ENCODE measurements around the gene RPS14.

DNA sequence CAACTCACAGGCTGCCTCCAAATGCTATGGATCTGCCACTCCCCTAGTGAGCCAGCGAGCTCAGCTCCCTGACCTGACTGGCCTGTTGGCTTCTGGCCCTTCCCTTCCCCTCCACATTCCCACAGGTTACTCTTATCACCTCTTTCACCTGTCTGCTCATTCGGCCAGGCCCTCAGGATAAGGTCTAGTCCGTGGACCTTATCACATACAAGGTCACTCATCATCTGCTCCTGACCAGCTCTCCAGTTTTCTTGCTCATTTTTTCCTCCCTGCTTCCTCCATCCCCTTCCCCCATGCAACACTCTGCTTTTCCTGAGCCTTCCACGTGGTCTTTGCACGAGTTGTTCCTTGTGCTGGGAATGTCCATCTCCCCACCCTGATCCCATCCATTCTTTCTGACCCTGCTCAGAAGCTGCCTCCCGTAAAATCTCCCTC lies 32.5 kb upstream of the RPS14 start:
- TF ChIP-seq POLR2A (IDR thresholded peaks at IDR 0.05; ENCODE audit: low read length) (no peak), GATA1 (IDR thresholded peaks at IDR 0.05; ENCODE audit: low read depth, low read length) (no peak)

All from erythroblast (primary cell).